Coronary artery (tissue), 2 donors: ENCODE results near the gene PLA2G15.
A peak's percentile ranks its signal among the peaks of the same experiment; 100 is the strongest.

Experiments
- DNase-seq: peaks from one replicate; pipeline ENCODE4 v3.0.0-alpha.2; 2017; ENCODE audit warnings: low spot score
- H3K27ac ChIP-seq, 2 donors: fragments of 200-600 bp; sonication (generic); one replicate each; pipeline ENCODE4 v1.5.1; 2016 to 2019
- H3K4me3 ChIP-seq: fragments of 200-600 bp; sonication (generic); 2 replicates; pipeline ENCODE4 v1.5.1; 2016; ENCODE audit warnings: mild to moderate bottlenecking, moderate library complexity
- TF ChIP-seq, protein P1 (sequence below): fragments of 200-600 bp; sonication (generic); IDR thresholded peaks from one replicate; pipeline ENCODE4 v1.5.1; 2019; ENCODE audit warnings: antibody characterized with exemption

The PLA2G15 gene

DNA sequence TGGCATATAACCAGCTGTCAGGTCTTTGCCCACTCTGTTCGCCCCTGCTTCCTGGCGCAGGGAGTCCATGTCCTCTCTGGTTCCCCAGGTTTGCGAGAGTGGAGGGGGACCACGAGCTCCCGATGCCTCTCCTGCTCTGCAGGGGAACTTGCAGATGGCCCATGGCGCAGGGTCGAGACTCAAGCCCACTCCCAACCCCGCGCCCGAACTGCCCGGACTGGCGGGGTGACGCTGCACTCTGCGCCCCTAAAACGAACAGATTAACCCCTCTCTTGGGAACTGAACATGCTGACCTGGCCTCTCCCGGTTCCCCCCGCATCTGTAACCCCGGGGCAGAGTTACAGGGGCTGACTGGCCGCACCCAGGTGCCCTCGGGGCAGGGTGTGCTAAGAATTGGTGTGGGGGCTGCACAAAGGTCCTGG, 681 bp upstream of the PLA2G15 start:
- DNase-seq = no peak
- peak overlapping the region; percentile 58 to 92 for H3K27ac ChIP-seq
- H3K4me3 ChIP-seq = peak overlapping the region; percentile 99
- TF ChIP-seq, protein P1, sequence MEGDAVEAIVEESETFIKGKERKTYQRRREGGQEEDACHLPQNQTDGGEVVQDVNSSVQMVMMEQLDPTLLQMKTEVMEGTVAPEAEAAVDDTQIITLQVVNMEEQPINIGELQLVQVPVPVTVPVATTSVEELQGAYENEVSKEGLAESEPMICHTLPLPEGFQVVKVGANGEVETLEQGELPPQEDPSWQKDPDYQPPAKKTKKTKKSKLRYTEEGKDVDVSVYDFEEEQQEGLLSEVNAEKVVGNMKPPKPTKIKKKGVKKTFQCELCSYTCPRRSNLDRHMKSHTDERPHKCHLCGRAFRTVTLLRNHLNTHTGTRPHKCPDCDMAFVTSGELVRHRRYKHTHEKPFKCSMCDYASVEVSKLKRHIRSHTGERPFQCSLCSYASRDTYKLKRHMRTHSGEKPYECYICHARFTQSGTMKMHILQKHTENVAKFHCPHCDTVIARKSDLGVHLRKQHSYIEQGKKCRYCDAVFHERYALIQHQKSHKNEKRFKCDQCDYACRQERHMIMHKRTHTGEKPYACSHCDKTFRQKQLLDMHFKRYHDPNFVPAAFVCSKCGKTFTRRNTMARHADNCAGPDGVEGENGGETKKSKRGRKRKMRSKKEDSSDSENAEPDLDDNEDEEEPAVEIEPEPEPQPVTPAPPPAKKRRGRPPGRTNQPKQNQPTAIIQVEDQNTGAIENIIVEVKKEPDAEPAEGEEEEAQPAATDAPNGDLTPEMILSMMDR = no peak

DNA sequence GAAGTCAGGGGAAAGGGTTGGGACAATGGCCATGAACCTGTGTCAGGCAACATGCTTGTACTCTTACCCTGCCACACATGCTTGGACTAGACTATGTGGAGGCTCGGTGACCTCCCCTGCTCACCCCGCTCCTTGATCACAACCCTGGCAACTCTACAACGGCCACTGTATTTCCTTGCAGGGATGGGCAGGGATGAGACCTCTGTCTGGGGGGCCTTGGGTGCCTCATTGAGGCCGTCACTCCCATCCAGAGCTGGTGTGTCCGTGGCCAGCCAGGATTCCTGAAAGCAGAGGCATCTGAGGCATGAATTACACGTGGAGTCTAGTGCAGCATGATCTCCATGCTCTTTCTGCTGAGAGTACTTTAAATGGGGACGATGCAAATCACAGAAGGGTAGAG, 948 bp downstream of the PLA2G15 start:
- H3K27ac ChIP-seq = peak overlapping the region in 1 of 2 donors; percentile 92
- TF ChIP-seq, protein P1 = no peak
- peak overlapping the region; percentile 99 for H3K4me3 ChIP-seq
- DNase-seq = no peak

DNA sequence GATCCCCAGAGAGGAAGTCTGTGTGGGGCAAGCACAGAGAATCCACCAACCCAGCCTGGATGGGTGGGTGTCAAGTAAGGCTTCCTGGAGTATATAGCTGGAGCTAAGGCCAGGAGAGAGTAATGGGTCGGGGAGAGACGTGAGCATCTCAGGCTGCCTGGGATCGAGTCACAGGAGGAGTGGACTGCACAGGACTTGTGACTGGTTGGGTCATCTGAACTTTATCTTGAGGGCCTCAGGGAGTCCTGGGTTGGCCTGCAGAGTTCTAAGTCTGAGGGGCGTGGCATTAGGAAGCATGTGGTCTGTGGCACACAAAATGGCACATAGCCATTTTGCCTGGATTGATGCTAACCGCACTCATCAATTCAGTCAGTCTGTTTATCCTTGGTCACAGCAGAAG, 1.5 kb downstream of the PLA2G15 start:
- TF ChIP-seq, protein P1 = no peak
- H3K4me3 ChIP-seq = peak overlapping the region; percentile 99
- DNase-seq = no peak
- H3K27ac ChIP-seq = peak overlapping the region in 1 of 2 donors; percentile 92

DNA sequence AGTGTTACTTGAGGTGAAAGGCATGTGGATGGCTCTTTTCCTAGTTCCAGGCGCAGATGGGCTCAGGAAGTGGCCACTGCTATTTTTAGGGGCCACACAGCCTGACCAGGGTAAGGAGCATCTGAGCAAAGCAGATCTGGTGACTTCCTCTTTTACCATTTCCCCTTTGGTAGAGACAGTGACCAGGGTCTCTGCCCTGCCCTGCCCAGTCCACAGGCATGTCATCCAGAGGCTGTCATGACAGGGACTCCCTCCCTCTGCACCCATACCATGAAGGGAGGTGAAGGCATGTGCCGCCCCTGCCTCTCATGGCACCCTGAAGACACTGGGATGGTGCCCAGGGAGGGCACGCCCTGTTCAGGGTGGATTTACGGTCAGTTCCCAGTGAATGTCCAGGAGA, 2.2 kb downstream of the PLA2G15 start:
- no peak for DNase-seq

DNA sequence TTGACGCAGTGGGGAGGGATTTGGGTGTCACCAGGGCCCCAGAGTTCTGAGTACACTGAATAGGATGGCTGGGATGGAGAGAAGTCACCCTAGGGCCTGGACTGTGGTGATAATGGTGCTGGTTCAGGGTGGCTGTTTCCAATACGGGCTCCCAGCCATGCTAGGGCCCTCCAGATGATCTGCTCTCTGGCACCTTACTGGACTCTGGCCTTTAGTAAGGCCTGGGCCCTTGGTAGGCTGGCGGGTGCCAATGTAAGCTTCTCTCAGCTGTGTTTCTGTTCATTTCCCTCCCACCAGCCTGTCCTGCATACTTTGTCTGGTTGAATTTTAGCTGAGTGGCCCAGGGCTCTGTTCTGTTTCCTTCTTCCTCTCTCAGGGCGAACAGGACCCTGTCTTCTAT, 2.8 kb downstream of the PLA2G15 start:
- Histone ChIP-seq H3K27ac (peak overlapping the region in 1 of 2 donors; percentile 55), H3K4me3 (no peak overlapping the region)
- no peak for DNase-seq
- TF ChIP-seq, protein P1 = no peak

More for the DNA sequence above, 2.2 kb downstream of the PLA2G15 start:
- Histone ChIP-seq H3K27ac (peak overlapping the region in 1 of 2 donors; percentile 92), H3K4me3 (no peak overlapping the region)
- TF ChIP-seq, protein P1 = no peak

DNA sequence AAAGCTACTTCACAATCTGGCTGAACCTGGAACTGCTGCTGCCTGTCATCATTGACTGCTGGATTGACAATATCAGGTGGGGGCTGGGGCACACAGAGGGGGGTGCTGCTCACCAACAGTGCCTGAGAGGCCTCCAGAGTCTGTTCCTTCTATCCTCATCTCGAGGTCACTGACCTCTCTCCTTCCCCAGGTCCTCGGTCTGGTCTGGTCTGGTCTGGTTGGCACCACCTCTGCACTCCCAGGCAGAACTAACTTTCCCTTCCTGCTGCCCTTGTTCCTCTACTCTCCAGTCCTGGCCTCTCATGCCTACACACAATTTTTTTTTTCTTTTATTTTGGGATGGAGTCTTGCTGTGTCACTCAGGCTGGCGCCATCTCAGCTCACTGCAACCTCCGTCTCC, 4.2 kb downstream of the PLA2G15 start:
- Histone ChIP-seq H3K4me3 (no peak overlapping the region), H3K27ac (peak overlapping the region in 1 of 2 donors; percentile 31)
- TF ChIP-seq, protein P1 = no peak
- DNase-seq = no peak

DNA sequence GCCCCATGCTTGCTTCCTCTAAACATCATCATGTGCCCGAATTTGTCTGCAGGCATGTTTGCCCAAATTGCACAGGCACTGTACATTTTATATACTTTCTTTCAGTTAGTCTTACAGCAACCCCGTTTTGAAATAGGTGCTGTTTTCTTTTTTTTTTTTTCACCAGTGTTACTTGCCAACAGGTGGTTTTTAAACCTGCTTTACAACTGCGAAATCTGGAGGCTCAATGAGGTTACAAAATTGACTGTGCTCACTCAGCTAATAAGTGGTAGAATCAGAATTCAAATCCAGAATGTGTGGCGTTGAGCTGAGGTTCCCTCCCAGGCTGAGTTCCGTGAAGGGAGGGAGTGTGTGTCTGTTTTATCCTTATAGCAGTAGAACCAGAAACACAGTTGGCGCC, 5.8 kb downstream of the PLA2G15 start:
- no peak overlapping the region for H3K27ac ChIP-seq
- H3K4me3 ChIP-seq = no peak overlapping the region
- no peak for DNase-seq
- TF ChIP-seq, protein P1 = no peak
